Left cardiac atrium (tissue), 4 donors: ENCODE data around the gene DOHH. TPM values are rescaled to one million over a fixed set of nuclear protein-coding genes. Genes with fewer than 3 reads are reported as not detected.

Experiments
- ATAC-seq, 2 donors: fragments of 200-7000 bp; cut with Tn5 transposase; one replicate each; pipeline ENCODE4 v1.9.1; 2020; ENCODE audit warnings: mild to moderate bottlenecking in 2 of 2, moderate library complexity in 2 of 2
- DNase-seq: peaks from one replicate; pipeline ENCODE4 v3.0.0-alpha.2; 2020
- intact Hi-C, 2 donors: fragments of 100-400 bp; cut with DNase I; formaldehyde crosslinking; loops; one replicate each; pipeline versions ENCODE4 v1.14.1 to v1.15.1; 2022 to 2023
- long read RNA-seq: library from polyadenylated mRNA; unstranded; transcript quantifications from one replicate; pipeline ENCODE4 v2.0.0, GENCODE V29; 2021
- total RNA-seq, 2 donors: library from RNA; stranded (reverse); fragmentation: NEBNext Ultra II Directional; extraction: Animal tissue kit (Norgen Biotek cat#: 25700); gene quantifications; one replicate each; pipeline ENCODE4 v1.2.1, GENCODE V29; 2021
- donor health status: DM: no; HTN: yes; CAD: no.
- donor health status: DM: no; HTN: yes; CAD: no; lungs with severe emphysema.
- donor health status: DM: yes; HTN: yes; CAD: no.
- donor health status: Dilated cardiomyopathy.

The DOHH gene
- total RNA-seq: 10 to 100 TPM; 10.4 to 13.2 TPM
- long read RNA-seq, transcript DOHH-201 (5 exons, 2,031 nt): major isoform, 109 of 114 reads
- long read RNA-seq, partial matches to known transcripts: 2 of 114 reads
- long read RNA-seq, other reads (novel, unspliced or antisense): 3 of 114 reads

- intact Hi-C loops: no loop called here
- peak; percentile 96 for DNase-seq
- peak; percentile 95 to 97 for ATAC-seq
Observed at GRCh38 chr19:3500429-3501101, at the start of gene DOHH. Gene DOHH (minus strand): TSS chr19:3500674. CDS start chr19:3496814, 3,860 bp downstream.

- DNase-seq (no peak), ATAC-seq (no peak)
- intact Hi-C loops: loop anchor here (10.0 kb wide), 1 partner anchor 155 kb away; the partner anchor contains the start of genes PIP5K1C (in 2 of the 2) and TJP3 (in 2 of the 2)
Observed at GRCh38 chr19:3549816-3550215, 49.3 kb upstream of the DOHH start.

GRCh38 chr19:3548606-3549005, 48.1 kb upstream of the DOHH start:
- intact Hi-C loops: loop anchor here (10.0 kb wide), 1 partner anchor 156 kb away; the partner anchor contains the start of genes PIP5K1C (in 2 of the 2) and TJP3 (in 2 of the 2)
- DNase-seq (no peak), ATAC-seq (no peak)

GRCh38 chr19:3547767-3548282, 47.4 kb upstream of the DOHH start:
- DNase-seq: no peak
- intact Hi-C loops: loop anchor here (10.0 kb wide), 1 partner anchor 157 kb away; the partner anchor contains the start of genes PIP5K1C (in 2 of the 2) and TJP3 (in 2 of the 2)
- ATAC-seq: no peak

GRCh38 chr19:3547301-3547731, 46.8 kb upstream of the DOHH start:
- ATAC-seq (no peak), DNase-seq (no peak)
- intact Hi-C loops: loop anchor here (10.0 kb wide), 1 partner anchor 157 kb away; the partner anchor contains the start of genes PIP5K1C (in 2 of the 2) and TJP3 (in 2 of the 2)

GRCh38 chr19:3546119-3546518, 45.6 kb upstream of the DOHH start:
- intact Hi-C loops: loop anchor here (10.0 kb wide), 1 partner anchor 159 kb away; the partner anchor contains the start of genes PIP5K1C (in 2 of the 2) and TJP3 (in 2 of the 2)
- ATAC-seq: no peak
- DNase-seq: no peak

GRCh38 chr19:3545669-3546034, 45.2 kb upstream of the DOHH start:
- intact Hi-C loops: loop anchor here (2.0 to 10.0 kb wide), 2 partner anchors 73 to 159 kb away; partner anchors contain the start of genes PIP5K1C (in 2 of the 2) and TJP3 (in 2 of the 2)
- ATAC-seq: no peak
- no peak for DNase-seq

- intact Hi-C loops: loop anchor here (2.0 to 10.0 kb wide), 2 partner anchors 74 to 160 kb away; partner anchors contain the start of genes PIP5K1C (in 2 of the 2) and TJP3 (in 2 of the 2)
- peak; percentile 66 to 72 for ATAC-seq
- peak; percentile 74 for DNase-seq
Observed at GRCh38 chr19:3544742-3545668, 44.5 kb upstream of the DOHH start.

- no peak for ATAC-seq
- DNase-seq: no peak
- intact Hi-C loops: loop anchor here (2.0 to 10.0 kb wide), 2 partner anchors 75 to 161 kb away; partner anchors contain the start of genes PIP5K1C (in 2 of the 2) and TJP3 (in 2 of the 2)
Observed at GRCh38 chr19:3544058-3544376, 43.5 kb upstream of the DOHH start.

- DNase-seq: peak; percentile 54
- ATAC-seq: peak in 1 of 2 donors; percentile 2
- intact Hi-C loops: loop anchor here (2.0 to 10.0 kb wide), 2 partner anchors 75 to 161 kb away; partner anchors contain the start of genes PIP5K1C (in 2 of the 2) and TJP3 (in 2 of the 2)
Observed at GRCh38 chr19:3543150-3544057, 42.9 kb upstream of the DOHH start.

- intact Hi-C loops: loop anchor here (10.0 kb wide), 1 partner anchor 165 kb away; the partner anchor contains the start of genes PIP5K1C (in 2 of the 2) and TJP3 (in 2 of the 2)
- ATAC-seq: no peak
- no peak for DNase-seq
Observed at GRCh38 chr19:3539756-3540118, 39.3 kb upstream of the DOHH start.

- DNase-seq: no peak
- ATAC-seq: no peak
- intact Hi-C loops: no loop called here
Observed at GRCh38 chr19:3538965-3539755, 38.7 kb upstream of the DOHH start, which contains the start of gene TEKTIP1. Gene TEKTIP1 (plus strand): TSS chr19:3539174. CDS start chr19:3539178, 4 bp downstream.

GRCh38 chr19:3538258-3538929, 37.9 kb upstream of the DOHH start:
- intact Hi-C loops: no loop called here
- ATAC-seq (no peak), DNase-seq (no peak)

GRCh38 chr19:3537438-3538240, 37.2 kb upstream of the DOHH start:
- ATAC-seq (peak in 1 of 2 donors; percentile 3), DNase-seq (no peak)
- intact Hi-C loops: no loop called here

GRCh38 chr19:3537101-3537437, 36.6 kb upstream of the DOHH start:
- no peak for DNase-seq
- intact Hi-C loops: no loop called here
- peak in 1 of 2 donors; percentile 3 for ATAC-seq
